Common myeloid progenitor, CD34-positive (primary cell): ENCODE measurements around the gene FAM227A.

Experiments
- CTCF ChIA-PET: fragments of 350-600 bp; sonication (Branson Sonifier 250); formaldehyde crosslinking; loops from one replicate; lab custom pipeline; 2021; ENCODE audit warnings: antibody characterized with exemption; lab: Charles Lee
- POLR2A ChIA-PET: fragments of 350-600 bp; sonication (Branson Sonifier 250); formaldehyde crosslinking; loops from one replicate; lab custom pipeline; 2021; ENCODE audit warnings: antibody characterized with exemption; lab: Charles Lee
- DNase-seq, 3 donors: peaks; one replicate each; pipeline versions ENCODE4 v3.0.0 to v3.0.0-alpha.2; 2013
- H3K27ac ChIP-seq, 2 experiments: 1 replicate in 1 of 2; 2 replicates in 1 of 2; pipeline ENCODE4 v1.7.0; 2013; ENCODE audit warnings: inconsistent platforms in 2 of 2, low read length in 2 of 2, mild to moderate bottlenecking in 2 of 2, low read depth in 1 of 2, moderate library complexity in 1 of 2; ENCODE audit not compliant: severe bottlenecking in 2 of 2, insufficient read depth in 1 of 2, poor library complexity in 1 of 2
- H3K27me3 ChIP-seq, 5 experiments: replicated peaks in 2 of 5; 1 replicate in 3 of 5; 2 replicates in 2 of 5; pipeline versions ENCODE4 v1.6.1 to v1.7.0; 2013; ENCODE audit warnings: low read length in 4 of 5, mild to moderate bottlenecking in 2 of 5, moderate library complexity in 2 of 5, inconsistent platforms in 1 of 5; ENCODE audit not compliant: insufficient read depth in 5 of 5, control insufficient read depth in 4 of 5
- H3K36me3 ChIP-seq, 4 experiments: 1 replicate in 2 of 4; 2 replicates in 2 of 4; pipeline versions ENCODE4 v1.6.1 to v1.7.0; 2013; ENCODE audit warnings: low read length in 3 of 4, control low read depth in 1 of 4, mild to moderate bottlenecking in 1 of 4; ENCODE audit not compliant: control insufficient read depth in 4 of 4, insufficient read depth in 4 of 4
- H3K4me1 ChIP-seq, 4 experiments: 1 replicate in 3 of 4; 2 replicates in 1 of 4; pipeline versions ENCODE4 v1.6.1 to v1.7.1; 2013; ENCODE audit warnings: low read length in 3 of 4, mild to moderate bottlenecking in 3 of 4, control low read depth in 1 of 4, inconsistent platforms in 1 of 4, moderate library complexity in 1 of 4; ENCODE audit not compliant: control insufficient read depth in 4 of 4, insufficient read depth in 4 of 4; ENCODE audit errors: control extremely low read depth in 1 of 4
- H3K4me3 ChIP-seq, 7 experiments: 1 replicate in 4 of 7; 2 replicates in 3 of 7; pipeline versions ENCODE4 v1.5.1 to v1.7.0; 2013; ENCODE audit warnings: mild to moderate bottlenecking in 7 of 7, low read length in 6 of 7, moderate library complexity in 6 of 7, inconsistent platforms in 2 of 7, low read depth in 2 of 7, control low read depth in 1 of 7; ENCODE audit not compliant: insufficient read depth in 4 of 7, control insufficient read depth in 1 of 7; ENCODE audit errors: extremely low read depth in 1 of 7
- H3K9me3 ChIP-seq, 5 experiments: 1 replicate in 4 of 5; 2 replicates in 1 of 5; pipeline versions ENCODE4 v1.6.1 to v1.7.1; 2013; ENCODE audit warnings: low read length in 4 of 5, mild to moderate bottlenecking in 2 of 5, inconsistent platforms in 1 of 5, low read depth in 1 of 5, moderate library complexity in 1 of 5; ENCODE audit not compliant: control insufficient read depth in 4 of 5, insufficient read depth in 2 of 5; ENCODE audit errors: control extremely low read depth in 1 of 5
- WGBS: methylation state at CpG from one replicate; pipeline ENCODE4 v1.1.5; 2013; ENCODE audit not compliant: insufficient coverage; 5-methylcytosine and 5-hydroxymethylcytosine counted together

The FAM227A gene

GRCh38 chr22:38613588-38613987 lies 42.6 kb downstream of the FAM227A start:
- 95% methylated on average over 3 of the region's 4 CpGs for WGBS
- Histone ChIP-seq H3K4me3 (no peak overlapping the region), H3K36me3 (peaks cover 0 to 3% (median 0%) of the 10 kb centered on the region in 4 experiments), H3K27me3 (no peaks in the 10 kb centered on the region), H3K9me3 (peaks cover 0 to 7% (median 0%) of the 10 kb centered on the region in 5 experiments), H3K4me1 (no peaks in the 10 kb centered on the region), H3K27ac (no peak overlapping the region)
- DNase-seq: no peak
- ChIA-PET POLR2A (no interaction called here), CTCF (no interaction called here)

GRCh38 chr22:38612217-38613006 lies 43.8 kb downstream of the FAM227A start:
- no peak overlapping the region for H3K27ac ChIP-seq
- no peaks in the 10 kb centered on the region for H3K9me3 ChIP-seq
- no peaks in the 10 kb centered on the region for H3K27me3 ChIP-seq
- ChIA-PET POLR2A (interaction anchor here (0.6 kb wide), 1 partner anchor 526 kb away, joined by 3 read pairs; no protein-coding TSS in a partner anchor), CTCF (no interaction called here)
- no peak for DNase-seq
- no peaks in the 10 kb centered on the region for H3K36me3 ChIP-seq
- WGBS: 95% methylated on average over 4 of the region's 5 CpGs
- H3K4me3 ChIP-seq: no peak overlapping the region
- H3K4me1 ChIP-seq: no peaks in the 10 kb centered on the region

GRCh38 chr22:38611559-38611958 lies 44.6 kb downstream of the FAM227A start:
- Histone ChIP-seq H3K27ac (no peak overlapping the region), H3K27me3 (no peaks in the 10 kb centered on the region), H3K4me1 (no peaks in the 10 kb centered on the region), H3K36me3 (no peaks in the 10 kb centered on the region), H3K4me3 (no peak overlapping the region), H3K9me3 (no peaks in the 10 kb centered on the region)
- ChIA-PET POLR2A (interaction anchor here (0.6 kb wide), 1 partner anchor 525 kb away, joined by 3 read pairs; no protein-coding TSS in a partner anchor), CTCF (no interaction called here)
- WGBS: 96% methylated on average over 3 of the region's 5 CpGs
- no peak for DNase-seq

GRCh38 chr22:38610234-38610633 lies 46.0 kb downstream of the FAM227A start:
- no peaks in the 10 kb centered on the region for H3K27me3 ChIP-seq
- H3K4me3 ChIP-seq: no peak overlapping the region
- no peaks in the 10 kb centered on the region for H3K9me3 ChIP-seq
- no peaks in the 10 kb centered on the region for H3K36me3 ChIP-seq
- WGBS: 97% methylated on average over 4 of the region's 5 CpGs
- ChIA-PET CTCF (no interaction called here), POLR2A (no interaction called here)
- no peaks in the 10 kb centered on the region for H3K4me1 ChIP-seq
- H3K27ac ChIP-seq: no peak overlapping the region
- DNase-seq: no peak

GRCh38 chr22:38608992-38609750 lies 47.0 kb downstream of the FAM227A start:
- no peak overlapping the region for H3K27ac ChIP-seq
- H3K9me3 ChIP-seq: no peaks in the 10 kb centered on the region
- POLR2A ChIA-PET: no interaction called here
- CTCF ChIA-PET: no interaction called here
- no peaks in the 10 kb centered on the region for H3K4me1 ChIP-seq
- 100% methylated on average over 4 of the region's 13 CpGs for WGBS
- no peak for DNase-seq
- no peaks in the 10 kb centered on the region for H3K27me3 ChIP-seq
- no peak overlapping the region for H3K4me3 ChIP-seq
- H3K36me3 ChIP-seq: no peaks in the 10 kb centered on the region

- CTCF ChIA-PET: interaction anchor here (0.5 kb wide), 1 partner anchor 1890 kb away, joined by 4 read pairs; no protein-coding TSS in a partner anchor
- DNase-seq: no peak
- no peaks in the 10 kb centered on the region for H3K36me3 ChIP-seq
- H3K9me3 ChIP-seq: no peaks in the 10 kb centered on the region
- POLR2A ChIA-PET: no interaction called here
- H3K27ac ChIP-seq: no peak overlapping the region
- no peaks in the 10 kb centered on the region for H3K4me1 ChIP-seq
- 90% methylated on average over 2 of the region's 3 CpGs for WGBS
- H3K4me3 ChIP-seq: no peak overlapping the region
- H3K27me3 ChIP-seq: no peaks in the 10 kb centered on the region
Measured at GRCh38 chr22:38607680-38608079, 48.5 kb downstream of the FAM227A start.

- no CpG with 5 or more reads among the region's 1 CpG for WGBS
- no peaks in the 10 kb centered on the region for H3K4me1 ChIP-seq
Measured at GRCh38 chr22:38602166-38602565, 54.0 kb downstream of the FAM227A start.

More at GRCh38 chr22:38602166-38602565, 54.0 kb downstream of the FAM227A start:
- H3K27me3 ChIP-seq: no peaks in the 10 kb centered on the region
- no peak for DNase-seq
- H3K4me3 ChIP-seq: no peak overlapping the region
- no peaks in the 10 kb centered on the region for H3K9me3 ChIP-seq
- ChIA-PET CTCF (no interaction called here), POLR2A (no interaction called here)
- H3K27ac ChIP-seq: no peak overlapping the region
- H3K36me3 ChIP-seq: no peaks in the 10 kb centered on the region
